ENCODE results near the gene NOP9.

NOP9 gene

DNA sequence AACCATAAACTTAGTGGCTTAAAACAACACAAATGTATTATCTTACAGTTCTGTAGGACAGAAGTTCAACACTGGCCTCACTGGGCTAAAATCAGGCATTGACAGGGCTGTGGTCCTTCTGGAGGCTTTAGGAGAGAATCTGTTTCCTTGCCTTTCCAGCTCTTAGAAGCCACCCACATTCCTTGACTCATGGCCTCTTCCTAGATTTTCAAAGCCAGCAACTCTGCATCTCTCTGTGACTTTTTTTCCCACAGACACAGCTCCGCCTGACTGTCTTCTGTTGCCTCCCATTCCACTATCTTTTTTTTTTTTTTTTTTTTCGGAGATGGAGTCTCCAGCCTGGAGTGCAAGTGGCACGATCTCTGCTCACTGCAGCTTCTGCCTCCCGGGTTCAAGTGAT is 56.6 kb downstream of the NOP9 start:
- no peak for DNase-seq
